Ramos (cell line): ENCODE measurements around the gene BANF1.

Source experiments
- in situ Hi-C: fragments of 300-500 bp; cut with MboI; formaldehyde crosslinking; loops from one replicate; pipeline ENCODE4 v1.14.3; 2022; ENCODE audit warnings: low sequenced_read_pairs; ENCODE audit not compliant: unreplicated experiment

The BANF1 gene

GRCh38 chr11:66001942-66002647, at the start of gene BANF1, which contains the start of gene EIF1AD:
Gene BANF1, plus strand, starts transcription at chr11:66002503. Its CDS starts 748 bp downstream, at chr11:66003251.
Gene EIF1AD, minus strand, starts transcription at chr11:66002157. Its CDS starts 1,768 bp downstream, at chr11:66000389.
- in situ Hi-C loops: no loop called here

- in situ Hi-C loops: no loop called here
Measured at GRCh38 chr11:65953471-65953870, 48.8 kb upstream of the BANF1 start.

- in situ Hi-C loops: no loop called here
Measured at GRCh38 chr11:65954771-65955170, 47.5 kb upstream of the BANF1 start.

- in situ Hi-C loops: no loop called here
Measured at GRCh38 chr11:65958291-65958690, 44.0 kb upstream of the BANF1 start.

GRCh38 chr11:65958774-65959420, 43.4 kb upstream of the BANF1 start:
- in situ Hi-C loops: no loop called here

GRCh38 chr11:65960824-65961266, 41.5 kb upstream of the BANF1 start:
- in situ Hi-C loops: no loop called here

- in situ Hi-C loops: no loop called here
Measured at GRCh38 chr11:65961267-65962140, 40.8 kb upstream of the BANF1 start, which contains the start of gene SART1. Gene SART1, plus strand, starts transcription at chr11:65961734. Its CDS starts 47 bp downstream, at chr11:65961781.

- in situ Hi-C loops: no loop called here
Measured at GRCh38 chr11:65962141-65962564, 40.1 kb upstream of the BANF1 start.

GRCh38 chr11:65964906-65965305, 37.4 kb upstream of the BANF1 start:
- in situ Hi-C loops: no loop called here

- in situ Hi-C loops: no loop called here
Measured at GRCh38 chr11:65965986-65966762, 36.1 kb upstream of the BANF1 start.

GRCh38 chr11:65967329-65967934, 34.9 kb upstream of the BANF1 start:
- in situ Hi-C loops: no loop called here

GRCh38 chr11:65968600-65969482, 33.5 kb upstream of the BANF1 start:
- in situ Hi-C loops: no loop called here

- in situ Hi-C loops: no loop called here
Measured at GRCh38 chr11:65972116-65972515, 30.2 kb upstream of the BANF1 start.

GRCh38 chr11:65973439-65974110, 28.7 kb upstream of the BANF1 start:
- in situ Hi-C loops: no loop called here

- in situ Hi-C loops: no loop called here
Measured at GRCh38 chr11:65975771-65976170, 26.5 kb upstream of the BANF1 start.

- in situ Hi-C loops: no loop called here
Measured at GRCh38 chr11:65976216-65977176, 25.8 kb upstream of the BANF1 start.
